Mesenchymal stem cell (in vitro differentiated cells and primary cell): ENCODE measurements around the gene FLYWCH1.

Experiments
- DNase-seq: peaks from one replicate; pipeline ENCODE4 v3.0.0-alpha.2; 2013
- H2AFZ ChIP-seq: one replicate; pipeline ENCODE4 v1.6.1; 2013; ENCODE audit warnings: low read depth, mild to moderate bottlenecking, control low read depth, inconsistent platforms, low read length, moderate library complexity
- H2AK5ac ChIP-seq: 2 replicates; pipeline ENCODE4 v1.6.1; 2013; ENCODE audit warnings: low read length, moderate library complexity, mild to moderate bottlenecking, inconsistent platforms; ENCODE audit not compliant: severe bottlenecking
- H2BK120ac ChIP-seq: one replicate; pipeline ENCODE4 v1.6.1; 2013; ENCODE audit warnings: low read depth, mild to moderate bottlenecking, inconsistent platforms, low read length, moderate library complexity
- H2BK12ac ChIP-seq, 2 experiments: one replicate each; pipeline ENCODE4 v1.6.1; 2013; ENCODE audit warnings: inconsistent platforms in 2 of 2, low read length in 2 of 2, mild to moderate bottlenecking in 2 of 2, moderate library complexity in 2 of 2, control low read depth in 1 of 2
- H2BK15ac ChIP-seq: one replicate; pipeline ENCODE4 v1.6.1; 2013; ENCODE audit warnings: mild to moderate bottlenecking, low read depth, inconsistent platforms; ENCODE audit not compliant: poor library complexity, severe bottlenecking
- H2BK5ac ChIP-seq: 2 replicates; pipeline ENCODE4 v1.6.1; 2013; ENCODE audit warnings: low read depth, mild to moderate bottlenecking, low read length, control low read depth, inconsistent platforms; ENCODE audit not compliant: poor library complexity, severe bottlenecking
- H3K14ac ChIP-seq, 2 experiments: one replicate each; pipeline ENCODE4 v1.6.1; 2013; ENCODE audit warnings: inconsistent platforms in 2 of 2, low read length in 2 of 2, control low read depth in 1 of 2, mild to moderate bottlenecking in 1 of 2, moderate library complexity in 1 of 2
- H3K18ac ChIP-seq, 2 experiments: one replicate each; pipeline ENCODE4 v1.6.1; 2013; ENCODE audit warnings: inconsistent platforms in 2 of 2, low read length in 2 of 2, control low read depth in 1 of 2, low read depth in 1 of 2, mild to moderate bottlenecking in 1 of 2
- H3K23ac ChIP-seq, 2 experiments: one replicate each; pipeline ENCODE4 v1.6.1; 2013; ENCODE audit warnings: inconsistent platforms in 2 of 2, low read length in 2 of 2, mild to moderate bottlenecking in 2 of 2, moderate library complexity in 2 of 2, control low read depth in 1 of 2
- H3K27ac ChIP-seq: 2 replicates; pipeline ENCODE4 v1.5.1; 2013; ENCODE audit warnings: mild to moderate bottlenecking, moderate library complexity, low read length, control low read depth, inconsistent platforms; ENCODE audit not compliant: poor library complexity, severe bottlenecking
- H3K27me3 ChIP-seq, 2 experiments: 2 replicates each; pipeline versions ENCODE4 v1.6.1 to v1.7.0; 2013; ENCODE audit warnings: low read length in 2 of 2, mild to moderate bottlenecking in 2 of 2, moderate library complexity in 2 of 2, control low read depth in 1 of 2, inconsistent platforms in 1 of 2; ENCODE audit not compliant: control insufficient read depth in 1 of 2, insufficient read depth in 1 of 2
- H3K36me3 ChIP-seq, 2 experiments: 2 replicates each; pipeline versions ENCODE4 v1.6.1 to v1.7.0; 2013; ENCODE audit warnings: low read length in 2 of 2, control low read depth in 1 of 2, inconsistent platforms in 1 of 2, low read depth in 1 of 2, mild to moderate bottlenecking in 1 of 2; ENCODE audit not compliant: insufficient read depth in 2 of 2, control insufficient read depth in 1 of 2
- H3K4ac ChIP-seq, 2 experiments: one replicate each; pipeline ENCODE4 v1.6.1; 2013; ENCODE audit warnings: inconsistent platforms in 2 of 2, low read length in 2 of 2, mild to moderate bottlenecking in 2 of 2, moderate library complexity in 2 of 2, control low read depth in 1 of 2, low read depth in 1 of 2
- H3K4me1 ChIP-seq: 2 replicates; pipeline ENCODE4 v1.6.1; 2013; ENCODE audit warnings: low read depth, low read length, control low read depth; ENCODE audit not compliant: control insufficient read depth, insufficient read depth
- H3K4me2 ChIP-seq: 2 replicates; pipeline ENCODE4 v1.6.1; 2013; ENCODE audit warnings: low read length, mild to moderate bottlenecking, inconsistent platforms; ENCODE audit not compliant: poor library complexity, severe bottlenecking
- H3K4me3 ChIP-seq, 2 experiments: 2 replicates each; pipeline versions ENCODE4 v1.5.1 to v1.7.0; 2013; ENCODE audit warnings: low read length in 2 of 2, mild to moderate bottlenecking in 2 of 2, control low read depth in 1 of 2, low read depth in 1 of 2; ENCODE audit not compliant: insufficient read depth in 1 of 2
- H3K79me1 ChIP-seq: replicated peaks from 2 replicates; pipeline ENCODE4 v1.6.1; 2013; ENCODE audit warnings: mild to moderate bottlenecking, control low read depth, low read length, inconsistent platforms; ENCODE audit not compliant: poor library complexity, severe bottlenecking
- H3K9ac ChIP-seq: 2 replicates; pipeline ENCODE4 v1.7.0; 2013; ENCODE audit warnings: mild to moderate bottlenecking, low read length, moderate library complexity
- H3K9me3 ChIP-seq: 2 replicates; pipeline ENCODE4 v1.7.0; 2013; ENCODE audit warnings: mild to moderate bottlenecking, low read length; ENCODE audit not compliant: control insufficient read depth
- H4K8ac ChIP-seq: one replicate; pipeline ENCODE4 v1.6.1; 2013; ENCODE audit warnings: inconsistent platforms, mild to moderate bottlenecking, low read length, moderate library complexity
- H4K91ac ChIP-seq: one replicate; pipeline ENCODE4 v1.6.1; 2013; ENCODE audit warnings: mild to moderate bottlenecking, low read length, inconsistent platforms
- WGBS: methylation state at CpG from one replicate; pipeline ENCODE4 v1.1.7; 2013; ENCODE audit warnings: mixed read lengths; 5-methylcytosine and 5-hydroxymethylcytosine counted together

The FLYWCH1 gene

GRCh38 chr16:2950353-2950724, 38.6 kb downstream of the FLYWCH1 start:
- H3K18ac ChIP-seq, result no peak overlapping the region
- H3K9me3 ChIP-seq, result no peaks in the 10 kb centered on the region
- no peak overlapping the region for H3K27ac ChIP-seq
- no peak overlapping the region for H3K4me2 ChIP-seq
- peaks cover 29 to 30% of the 10 kb centered on the region in 2 experiments for H3K36me3 ChIP-seq
- no peak overlapping the region for H2AK5ac ChIP-seq
- no peak overlapping the region for H3K23ac ChIP-seq
- H3K14ac ChIP-seq, result no peak overlapping the region
- H2BK5ac ChIP-seq, result no peak overlapping the region
- H2BK15ac ChIP-seq, result no peak overlapping the region
- no peak overlapping the region for H3K4ac ChIP-seq
- H4K91ac ChIP-seq, result no peak overlapping the region
- H3K79me1 ChIP-seq, result peaks cover 2% of the 10 kb centered on the region
- H3K27me3 ChIP-seq, result peaks cover 0 to 28% of the 10 kb centered on the region in 2 experiments
- peaks cover 2% of the 10 kb centered on the region for H3K4me1 ChIP-seq
- no peak for DNase-seq
- no peak overlapping the region for H3K4me3 ChIP-seq
- no peak overlapping the region for H3K9ac ChIP-seq
- no peak overlapping the region for H2BK120ac ChIP-seq
- no peak overlapping the region for H4K8ac ChIP-seq
- H2BK12ac ChIP-seq, result no peak overlapping the region
- no peak overlapping the region for H2AFZ ChIP-seq
- 96% methylated on average over 13 of the region's 13 CpGs for WGBS

DNA sequence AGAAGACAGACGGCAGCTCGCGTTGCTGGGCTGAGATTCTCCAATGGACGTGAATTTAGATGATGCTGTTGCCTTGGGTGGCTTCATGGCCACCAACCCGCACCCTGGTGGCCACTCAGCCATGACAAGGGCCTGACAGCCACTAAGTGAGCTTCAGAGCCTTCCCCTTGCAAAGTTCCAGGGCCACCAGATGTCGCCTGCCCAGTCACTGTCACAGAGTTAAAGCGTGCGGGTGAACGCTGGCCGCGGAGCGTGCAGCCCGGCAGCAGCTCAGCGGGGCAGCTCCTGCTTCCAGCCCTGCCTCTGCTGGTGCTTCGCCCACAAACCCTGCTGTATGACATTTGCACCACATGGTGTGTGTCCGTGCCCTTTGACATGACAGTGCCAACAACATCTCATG, 39.0 kb downstream of the FLYWCH1 start:
- Histone ChIP-seq H3K4me3 (no peak overlapping the region), H3K4me2 (no peak overlapping the region), H2AK5ac (no peak overlapping the region), H3K9me3 (no peaks in the 10 kb centered on the region), H2AFZ (no peak overlapping the region), H2BK15ac (no peak overlapping the region), H3K27ac (no peak overlapping the region), H3K9ac (no peak overlapping the region), H2BK5ac (no peak overlapping the region), H4K91ac (no peak overlapping the region), H3K27me3 (peaks cover 0 to 31% of the 10 kb centered on the region in 2 experiments), H4K8ac (no peak overlapping the region), H3K79me1 (peaks cover 2% of the 10 kb centered on the region), H3K23ac (no peak overlapping the region), H3K4me1 (peaks cover 2% of the 10 kb centered on the region), H2BK12ac (no peak overlapping the region), H3K36me3 (peaks cover 29 to 30% of the 10 kb centered on the region in 2 experiments), H3K4ac (no peak overlapping the region), H2BK120ac (no peak overlapping the region), H3K14ac (no peak overlapping the region), H3K18ac (no peak overlapping the region)
- no peak for DNase-seq
- WGBS, result 92% methylated on average over 16 of the region's 16 CpGs

- Histone ChIP-seq H3K4me2 (no peak overlapping the region), H2AK5ac (no peak overlapping the region), H3K79me1 (peaks cover 2% of the 10 kb centered on the region), H2BK5ac (no peak overlapping the region), H3K9me3 (no peaks in the 10 kb centered on the region), H2BK15ac (no peak overlapping the region), H4K8ac (no peak overlapping the region), H3K23ac (no peak overlapping the region), H3K4me3 (no peak overlapping the region), H2AFZ (no peak overlapping the region), H4K91ac (no peak overlapping the region), H2BK120ac (no peak overlapping the region), H3K18ac (no peak overlapping the region), H3K27ac (no peak overlapping the region), H3K14ac (no peak overlapping the region), H3K4ac (no peak overlapping the region), H3K4me1 (peaks cover 2% of the 10 kb centered on the region), H3K36me3 (peaks cover 16 to 30% of the 10 kb centered on the region in 2 experiments), H3K27me3 (peaks cover 0 to 48% of the 10 kb centered on the region in 2 experiments), H3K9ac (no peak overlapping the region), H2BK12ac (no peak overlapping the region)
- WGBS, result 94% methylated on average over 11 of the region's 11 CpGs
- DNase-seq, result no peak
Measured at GRCh38 chr16:2952679-2953078, 40.9 kb downstream of the FLYWCH1 start.

DNA sequence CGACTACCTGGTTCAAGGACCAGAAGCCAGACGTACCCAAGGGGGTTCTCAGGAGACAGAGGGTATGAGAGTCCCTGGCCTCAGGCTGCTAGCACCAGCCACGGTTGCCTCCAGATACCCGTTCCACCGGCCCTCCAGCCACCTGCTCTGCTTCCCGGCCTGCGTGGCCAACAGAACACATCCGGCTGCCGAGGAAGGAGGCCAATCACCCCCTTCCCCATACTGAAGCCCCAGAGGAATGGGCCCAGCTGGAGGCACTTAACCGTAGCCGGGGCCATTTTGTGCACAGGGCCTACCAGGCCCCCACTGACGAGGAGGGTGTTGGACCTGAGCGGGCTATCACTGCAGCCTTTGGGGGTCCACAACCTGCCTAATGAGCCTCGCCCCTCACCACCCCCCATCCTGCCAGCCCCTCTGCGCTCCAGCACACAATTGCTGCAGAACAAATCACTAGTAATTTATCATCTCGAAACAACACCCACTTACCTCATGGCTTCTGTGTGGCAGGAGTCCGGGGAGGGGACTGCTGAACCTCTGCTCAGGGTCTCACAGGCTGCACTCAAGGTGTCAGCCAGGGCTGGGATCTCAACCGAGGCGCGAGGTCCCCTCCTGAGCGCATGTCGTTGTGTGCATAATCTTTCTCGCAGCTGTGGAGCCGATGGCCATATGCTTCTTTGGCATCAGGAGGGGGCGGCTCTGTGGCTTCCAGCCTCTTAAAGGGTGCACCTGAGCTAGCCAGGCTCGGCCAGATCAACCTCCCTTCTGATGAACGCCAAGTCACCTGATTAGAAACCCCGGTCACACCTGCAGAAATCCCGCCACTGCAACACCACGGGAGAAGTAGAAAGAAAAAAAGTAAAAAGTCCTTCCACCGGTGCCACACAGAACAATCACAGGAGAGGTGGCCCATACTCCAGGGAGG, 42.2 kb downstream of the FLYWCH1 start:
- Histone ChIP-seq H4K8ac (no peak overlapping the region), H3K27ac (no peak overlapping the region), H3K4me2 (no peak overlapping the region), H2BK120ac (no peak overlapping the region), H3K9me3 (no peaks in the 10 kb centered on the region), H2AK5ac (no peak overlapping the region), H3K23ac (no peak overlapping the region), H4K91ac (no peak overlapping the region), H2BK12ac (no peak overlapping the region), H2AFZ (no peak overlapping the region), H3K36me3 (peaks cover 10 to 25% of the 10 kb centered on the region in 2 experiments), H3K4ac (no peak overlapping the region), H3K4me1 (peaks cover 2% of the 10 kb centered on the region), H2BK5ac (no peak overlapping the region), H3K27me3 (peaks cover 0 to 50% of the 10 kb centered on the region in 2 experiments), H3K14ac (no peak overlapping the region), H3K4me3 (no peak overlapping the region), H3K79me1 (peaks cover 2% of the 10 kb centered on the region), H3K18ac (no peak overlapping the region), H2BK15ac (no peak overlapping the region), H3K9ac (no peak overlapping the region)
- WGBS, result 72% methylated on average over 30 of the region's 31 CpGs
- DNase-seq, result no peak
